ENCODE data around the gene DDAH1.

Gene DDAH1

GRCh38 chr1:85295654-85296053 lies 169.3 kb downstream of the DDAH1 start:
- no peak for DNase-seq

DNA sequence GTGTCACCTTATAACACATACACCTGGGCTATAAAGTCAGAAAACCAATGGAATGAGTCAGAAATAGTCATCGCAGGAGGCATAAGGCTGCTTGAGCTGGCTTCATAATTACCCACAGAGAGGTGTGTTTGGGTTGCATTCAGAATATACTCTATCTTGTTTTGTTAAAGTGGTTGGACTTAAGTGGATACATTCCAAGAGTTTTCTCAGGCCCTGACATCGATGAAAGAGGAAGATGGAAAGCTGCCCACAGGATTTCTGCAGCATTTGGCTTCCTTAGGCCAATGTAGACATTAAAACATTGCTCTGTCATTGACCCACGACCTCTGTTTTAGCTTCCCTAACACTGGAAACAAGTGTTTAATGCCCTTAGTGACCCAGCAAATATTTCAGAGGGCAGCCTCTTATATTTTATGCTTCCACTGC lies 169.9 kb downstream of the DDAH1 start:
- DNase-seq, result no peak

DNA sequence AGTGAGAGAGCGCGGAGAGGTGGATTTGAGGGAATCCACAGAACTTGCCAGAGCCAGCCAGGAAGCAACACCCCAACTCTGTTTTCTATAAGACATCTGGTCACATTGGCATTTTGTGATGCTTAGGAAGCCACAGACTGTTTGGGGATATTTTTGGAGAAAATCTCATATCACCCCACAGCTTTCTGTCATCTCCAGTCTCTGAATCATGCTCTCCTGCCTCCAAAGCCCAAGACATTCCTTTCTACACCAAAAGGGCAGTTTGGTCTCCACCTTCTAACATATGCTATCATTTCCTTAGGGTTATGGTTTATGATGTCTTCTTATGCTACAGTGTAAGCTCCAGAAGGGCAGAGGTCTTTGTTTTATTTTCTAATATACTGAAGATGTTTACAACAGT lies 174.1 kb downstream of the DDAH1 start:
- no peak for DNase-seq

GRCh38 chr1:85289848-85290335 lies 175.1 kb downstream of the DDAH1 start:
- DNase-seq, result no peak

GRCh38 chr1:85289207-85289847 lies 175.6 kb downstream of the DDAH1 start:
- DNase-seq, result no peak

DNA sequence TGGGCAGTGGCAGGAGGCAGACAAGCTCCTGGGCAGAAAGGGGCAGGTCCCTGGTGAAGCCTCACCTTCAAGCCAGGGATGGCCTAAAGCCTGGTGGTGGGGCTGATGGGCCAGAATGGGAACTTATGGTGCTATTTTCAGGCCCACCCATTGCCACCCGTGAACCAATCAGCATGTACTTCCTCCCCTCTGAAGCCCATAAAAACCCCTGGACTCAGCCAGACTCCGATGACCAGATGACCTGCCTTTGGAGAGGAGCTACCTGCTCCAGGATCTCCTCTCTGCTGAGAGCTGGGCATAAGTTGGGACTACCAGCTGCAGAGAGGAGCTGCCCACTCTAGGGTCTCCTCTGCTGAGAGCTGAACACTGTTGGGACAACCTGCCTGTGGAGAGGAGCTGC lies 180.8 kb downstream of the DDAH1 start:
- no peak for DNase-seq

GRCh38 chr1:85283475-85284199 lies 181.3 kb downstream of the DDAH1 start:
- no peak for DNase-seq

GRCh38 chr1:85282424-85282823 lies 182.5 kb downstream of the DDAH1 start:
- no peak for DNase-seq

- no peak for DNase-seq
Measured at GRCh38 chr1:85280636-85281035, 184.3 kb downstream of the DDAH1 start.

DNA sequence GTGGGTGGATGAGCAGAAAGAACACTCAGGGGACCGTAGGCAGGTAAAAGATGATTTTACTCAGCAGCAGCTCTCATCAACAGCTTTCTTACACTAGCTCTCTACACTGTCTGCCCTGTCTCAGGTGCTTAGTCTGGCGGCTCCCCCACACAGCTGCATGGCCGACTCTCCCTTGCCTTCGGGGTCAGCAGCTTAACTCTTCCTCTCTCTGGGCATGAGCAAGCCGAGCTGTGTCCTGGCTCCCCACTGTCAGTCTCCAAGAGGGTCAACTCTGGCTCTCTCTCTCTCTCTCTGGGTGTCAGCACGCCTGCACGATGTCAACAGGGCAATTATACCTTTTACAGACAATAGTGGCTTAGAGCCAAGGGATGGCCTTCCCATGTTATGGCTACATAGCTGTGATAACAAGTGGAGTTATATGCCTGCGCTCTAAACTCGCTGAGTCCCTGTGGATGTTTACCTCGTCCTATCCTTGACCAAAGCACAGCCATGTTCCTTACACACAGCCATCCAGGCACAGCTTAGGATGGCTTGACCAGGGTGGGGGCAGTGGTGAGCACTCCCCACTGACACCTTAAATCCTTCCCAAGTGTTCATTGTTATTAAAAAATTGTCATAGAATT lies 185.4 kb downstream of the DDAH1 start:
- no peak for DNase-seq

- no peak for DNase-seq
Measured at GRCh38 chr1:85278853-85279314, 186.1 kb downstream of the DDAH1 start.

DNA sequence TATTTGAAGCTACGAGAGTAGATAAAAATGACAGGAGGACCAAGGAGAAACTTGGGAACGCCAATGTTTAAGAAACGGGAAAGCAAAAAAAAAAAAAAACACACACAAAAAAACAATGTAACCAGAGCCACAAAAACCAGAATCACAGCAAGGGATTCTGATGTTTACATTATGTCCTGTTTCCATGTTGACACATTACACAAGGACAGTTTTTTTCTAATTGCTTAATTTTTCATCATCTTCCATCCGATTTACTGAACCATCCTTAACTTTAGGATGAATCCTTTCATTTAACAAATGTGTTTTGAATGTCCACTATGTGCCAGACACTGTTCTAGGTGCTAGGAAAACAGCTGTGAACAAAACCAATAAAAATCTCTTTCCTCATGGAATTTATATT lies 187.2 kb downstream of the DDAH1 start:
- no peak for DNase-seq

DNA sequence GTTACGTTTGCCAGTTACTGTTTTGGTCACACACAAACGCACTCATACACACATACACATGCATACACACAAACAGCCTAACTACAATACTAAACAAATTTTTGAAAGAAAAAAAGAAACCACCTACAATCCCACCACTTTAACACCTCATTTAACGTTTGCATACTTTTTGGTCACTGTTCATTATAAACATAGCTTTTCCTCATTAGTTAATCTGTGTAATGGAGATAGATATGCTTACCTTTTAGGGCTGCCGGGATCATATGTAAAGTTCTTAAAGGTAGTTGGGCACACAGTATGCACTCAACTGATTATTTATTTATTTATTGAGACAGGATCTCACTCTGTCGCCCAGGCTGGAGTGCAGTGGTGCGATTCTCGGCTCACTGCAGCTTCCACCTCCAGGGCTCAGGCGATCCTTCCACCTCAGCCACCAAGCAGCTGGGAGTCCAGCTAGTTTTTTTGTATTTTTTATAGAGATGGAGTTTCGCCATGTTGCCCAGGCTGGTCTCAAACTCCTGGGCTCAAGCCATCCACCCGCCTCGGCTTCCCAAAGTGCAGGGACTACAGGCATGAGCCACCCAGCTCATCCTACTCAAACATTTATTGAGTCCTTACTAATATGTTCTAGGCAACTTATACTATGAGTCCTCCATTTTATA lies 187.8 kb downstream of the DDAH1 start:
- DNase-seq, result no peak

DNA sequence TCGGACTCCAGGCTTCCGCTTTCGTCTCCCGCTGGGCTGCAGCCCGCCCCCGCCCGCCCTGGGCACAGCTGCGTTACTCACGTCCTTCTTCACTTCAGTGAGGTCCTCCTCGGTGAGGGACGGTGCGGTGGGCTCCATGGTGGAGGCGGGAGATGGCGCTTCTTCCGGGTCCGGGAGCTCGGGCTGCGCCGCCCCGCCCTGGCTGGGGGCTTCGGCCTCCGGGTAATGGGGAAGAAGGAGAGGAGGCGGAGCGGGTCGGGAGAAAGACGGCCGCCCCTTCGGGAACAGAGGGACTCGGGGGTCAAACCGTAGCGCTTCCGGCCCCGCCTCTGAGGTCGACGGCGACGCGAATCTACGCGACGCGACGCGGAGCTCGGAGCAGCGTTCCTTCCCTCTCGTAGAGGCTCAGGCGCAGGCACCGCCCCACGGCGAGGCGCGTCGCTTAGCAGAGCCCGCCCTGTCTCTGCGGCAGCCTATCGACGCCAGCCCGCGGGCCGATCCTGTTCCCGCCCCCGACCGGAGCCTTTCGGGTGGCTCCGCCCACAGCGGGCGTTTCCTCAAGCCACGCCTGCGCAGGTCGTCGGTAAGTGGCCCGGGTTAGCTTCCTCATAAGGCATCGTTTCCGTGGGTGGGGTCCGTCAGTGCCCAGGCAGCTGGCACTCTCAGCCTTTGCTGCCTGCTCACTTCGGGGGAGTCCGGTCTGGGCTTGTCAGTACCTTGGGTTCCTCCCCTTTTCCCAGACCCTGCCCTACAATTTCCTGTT lies 188.6 kb downstream of the DDAH1 start, which contains the start of gene BCL10:
TSS of gene BCL10 (minus strand) at position 418 of the 763 bp plus-strand sequence. CDS start at position 138, 280 bp downstream.
- DNase-seq, result peak; percentile 69

- DNase-seq, result no peak
Measured at GRCh38 chr1:85275701-85276214, 189.2 kb downstream of the DDAH1 start.

DNA sequence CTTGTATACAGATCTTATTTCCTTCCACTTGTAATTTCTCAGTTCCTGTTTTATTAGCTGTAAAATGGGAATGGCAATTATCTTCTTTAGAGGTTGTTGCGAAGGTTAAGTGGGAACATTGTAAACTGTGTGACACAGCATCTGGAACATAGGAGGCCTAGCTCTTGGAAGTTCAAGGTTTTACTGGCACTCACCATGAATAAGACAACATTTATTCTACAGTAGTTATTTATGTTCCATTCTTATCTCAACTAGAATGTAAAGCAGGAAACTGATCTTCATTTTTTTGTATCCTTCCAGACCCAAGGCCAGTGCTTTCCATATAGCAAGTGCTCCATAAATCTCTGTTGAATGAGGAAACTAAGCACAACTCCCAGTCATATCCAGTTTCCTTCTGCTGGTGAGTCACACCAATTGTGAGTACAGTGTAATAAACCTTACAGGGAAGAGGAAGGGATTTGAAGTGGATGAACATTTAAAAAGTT lies 189.9 kb downstream of the DDAH1 start:
- no peak for DNase-seq

- DNase-seq, result no peak
Measured at GRCh38 chr1:85273397-85273796, 191.6 kb downstream of the DDAH1 start.

DNA sequence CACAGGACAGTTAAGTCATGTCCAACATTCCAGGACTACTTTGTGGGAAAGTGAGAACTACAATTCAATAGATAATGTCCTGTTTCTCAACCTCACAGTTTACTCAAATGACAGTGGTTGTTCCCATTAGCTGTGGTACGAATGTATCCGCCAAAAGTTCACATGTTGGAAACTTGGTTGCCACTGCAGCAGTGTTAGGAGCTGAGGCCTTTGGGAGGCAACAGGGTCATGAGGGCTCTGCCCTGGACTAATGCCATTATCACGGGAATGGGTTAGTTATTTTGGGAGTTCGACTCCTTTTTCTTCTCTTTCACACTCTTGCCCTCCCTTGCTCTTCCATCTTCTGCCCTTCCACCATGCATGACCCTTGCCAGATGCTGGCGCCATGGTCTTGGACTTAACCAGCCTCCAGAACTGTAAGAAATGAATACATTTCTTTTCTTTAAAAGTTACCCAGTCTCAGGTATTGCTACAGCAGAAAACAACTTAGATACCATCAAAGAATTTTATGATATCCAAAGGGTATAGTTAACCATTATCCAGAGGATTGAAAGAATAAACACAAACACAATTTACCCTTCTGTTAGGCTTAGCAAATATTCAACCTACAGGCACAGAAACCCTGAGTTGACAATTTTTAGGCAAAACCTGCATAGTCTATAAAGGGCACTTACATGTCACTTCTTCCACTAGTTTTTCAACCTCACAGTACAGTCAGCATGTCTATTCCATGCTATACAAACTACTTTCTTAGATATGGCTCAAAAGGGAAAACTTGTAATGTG lies 196.0 kb downstream of the DDAH1 start:
- DNase-seq, result no peak

Data from cortex of kidney (tissue), 1 donor.